COLO829 (cell line): Measurements from ENCODE around the gene CCDC15.
A peak's percentile ranks its signal among the peaks of the same experiment; 100 is the strongest.
"Not testable (repeated sequence)": the region's sequence is repeated elsewhere in the genome, so short reads cannot be mapped to it uniquely, and the experiment has no call there.

ENCODE experiments used
- DNase-seq: peaks from one replicate; pipeline ENCODE4 v3.0.0; 2012; ENCODE audit warnings: low spot score

CCDC15 gene

GRCh38 chr11:125001079-125001778 lies 47.2 kb downstream of the CCDC15 start:
- no peak for DNase-seq

- DNase-seq: no peak
These were observed 47.8 kb downstream of the CCDC15 start for GRCh38 chr11:125001849-125002248.

- DNase-seq: no peak
These were observed 51.5 kb downstream of the CCDC15 start for GRCh38 chr11:125005491-125005890.

- DNase-seq: no peak
These were observed 62.4 kb downstream of the CCDC15 start for GRCh38 chr11:125016413-125016812.

GRCh38 chr11:125020342-125020741 lies 66.3 kb downstream of the CCDC15 start:
- no peak for DNase-seq

GRCh38 chr11:125022551-125022950 lies 68.5 kb downstream of the CCDC15 start:
- DNase-seq: peak; percentile 21

- DNase-seq: no peak
These were observed 72.0 kb downstream of the CCDC15 start for GRCh38 chr11:125025968-125026367.

GRCh38 chr11:125029431-125029830 lies 75.4 kb downstream of the CCDC15 start:
- not testable (repeated sequence) for DNase-seq

GRCh38 chr11:125036933-125037332 lies 82.9 kb downstream of the CCDC15 start:
- DNase-seq: no peak

- DNase-seq: no peak
These were observed 95.3 kb downstream of the CCDC15 start for GRCh38 chr11:125049164-125049792.

- no peak for DNase-seq
These were observed 98.0 kb downstream of the CCDC15 start for GRCh38 chr11:125052047-125052446.

GRCh38 chr11:125053167-125053566 lies 99.2 kb downstream of the CCDC15 start:
- DNase-seq: no peak

- DNase-seq: peak; percentile 28
These were observed 101.2 kb downstream of the CCDC15 start for GRCh38 chr11:125055107-125055715.

GRCh38 chr11:125056111-125056510 lies 102.1 kb downstream of the CCDC15 start:
- DNase-seq: not testable (repeated sequence)

GRCh38 chr11:125056931-125057692 lies 103.1 kb downstream of the CCDC15 start:
- DNase-seq: no peak

- no peak for DNase-seq
These were observed 103.7 kb downstream of the CCDC15 start for GRCh38 chr11:125057693-125058016.

- DNase-seq: no peak
These were observed 107.3 kb downstream of the CCDC15 start for GRCh38 chr11:125061281-125061680.

- no peak for DNase-seq
These were observed 108.4 kb downstream of the CCDC15 start for GRCh38 chr11:125062218-125062930.

- DNase-seq: peak; percentile 17
These were observed 109.0 kb downstream of the CCDC15 start, which contains the start of gene SLC37A2 for GRCh38 chr11:125062931-125063428. Gene SLC37A2 (plus strand): TSS chr11:125063305. CDS start chr11:125063368, 63 bp downstream.

- no peak for DNase-seq
These were observed 109.5 kb downstream of the CCDC15 start for GRCh38 chr11:125063429-125064043.

GRCh38 chr11:125064070-125064469 lies 110.1 kb downstream of the CCDC15 start:
- no peak for DNase-seq
